Trophoblast cell (in vitro differentiated cells and primary cell): ENCODE results near the gene RBFOX2.

Experiments
- DNase-seq, 2 donors: peaks; one replicate each; pipeline ENCODE4 v3.0.0-alpha.2; 2016
- H2AFZ ChIP-seq: 2 replicates; pipeline ENCODE4 v1.6.1; 2013; ENCODE audit warnings: low read length, moderate library complexity, mild to moderate bottlenecking; ENCODE audit not compliant: insufficient read depth, poor library complexity
- H2AK5ac ChIP-seq: 2 replicates; pipeline ENCODE4 v1.6.1; 2013; ENCODE audit warnings: mild to moderate bottlenecking, low read length
- H2BK120ac ChIP-seq: 2 replicates; pipeline ENCODE4 v1.6.1; 2013; ENCODE audit warnings: low read length, mild to moderate bottlenecking, moderate library complexity; ENCODE audit not compliant: insufficient read depth, poor library complexity
- H2BK12ac ChIP-seq: 2 replicates; pipeline ENCODE4 v1.6.1; 2013; ENCODE audit warnings: mild to moderate bottlenecking, low read length, moderate library complexity
- H2BK5ac ChIP-seq: 2 replicates; pipeline ENCODE4 v1.6.1; 2013; ENCODE audit warnings: low read length, low read depth, moderate library complexity, mild to moderate bottlenecking; ENCODE audit not compliant: poor library complexity
- H3K14ac ChIP-seq: 2 replicates; pipeline ENCODE4 v1.6.1; 2013; ENCODE audit warnings: mild to moderate bottlenecking, low read length
- H3K18ac ChIP-seq: 2 replicates; pipeline ENCODE4 v1.6.1; 2013; ENCODE audit warnings: mild to moderate bottlenecking, low read length
- H3K23ac ChIP-seq: 2 replicates; pipeline ENCODE4 v1.6.1; 2013; ENCODE audit warnings: low read length
- H3K27ac ChIP-seq: 2 replicates; pipeline ENCODE4 v1.5.1; 2013; ENCODE audit warnings: low read depth, mild to moderate bottlenecking, inconsistent platforms, low read length, moderate library complexity
- H3K27me3 ChIP-seq: 2 replicates; pipeline ENCODE4 v1.6.1; 2013; ENCODE audit warnings: inconsistent platforms, mild to moderate bottlenecking, low read length, moderate library complexity; ENCODE audit not compliant: insufficient read depth
- H3K36me3 ChIP-seq, 2 experiments: 1 replicate in 1 of 2; 2 replicates in 1 of 2; pipeline ENCODE4 v1.6.1; 2013; ENCODE audit warnings: low read length in 2 of 2, mild to moderate bottlenecking in 2 of 2, moderate library complexity in 1 of 2; ENCODE audit not compliant: insufficient read depth in 2 of 2, control insufficient read depth in 1 of 2
- H3K4ac ChIP-seq: 2 replicates; pipeline ENCODE4 v1.6.1; 2013; ENCODE audit warnings: low read depth, mild to moderate bottlenecking, low read length, moderate library complexity
- H3K4me1 ChIP-seq, 2 experiments: 1 replicate in 1 of 2; 2 replicates in 1 of 2; pipeline ENCODE4 v1.6.1; 2013; ENCODE audit warnings: low read length in 2 of 2, mild to moderate bottlenecking in 2 of 2, moderate library complexity in 1 of 2; ENCODE audit not compliant: insufficient read depth in 2 of 2, control insufficient read depth in 1 of 2
- H3K4me2 ChIP-seq: 2 replicates; pipeline ENCODE4 v1.6.1; 2013; ENCODE audit warnings: inconsistent platforms, mild to moderate bottlenecking, low read length, moderate library complexity
- H3K4me3 ChIP-seq: 2 replicates; pipeline ENCODE4 v1.5.1; 2013; ENCODE audit warnings: mild to moderate bottlenecking, low read depth, low read length, inconsistent platforms
- H3K79me1 ChIP-seq: one replicate; pipeline ENCODE4 v1.6.1; 2013; ENCODE audit warnings: low read length
- H3K79me2 ChIP-seq: 2 replicates; pipeline ENCODE4 v1.6.1; 2013; ENCODE audit warnings: low read length, mild to moderate bottlenecking; ENCODE audit not compliant: control insufficient read depth, insufficient read depth, poor library complexity
- H3K9ac ChIP-seq: 2 replicates; pipeline ENCODE4 v1.6.1; 2013; ENCODE audit warnings: mild to moderate bottlenecking, low read length
- H3K9me3 ChIP-seq: 2 replicates; pipeline ENCODE4 v1.6.1; 2013; ENCODE audit warnings: low read depth, mild to moderate bottlenecking, control low read depth, inconsistent platforms, low read length; ENCODE audit not compliant: insufficient read depth
- H4K12ac ChIP-seq: 2 replicates; pipeline ENCODE4 v1.6.1; 2013; ENCODE audit warnings: low read depth, mild to moderate bottlenecking, low read length, moderate library complexity
- H4K8ac ChIP-seq: 2 replicates; pipeline ENCODE4 v1.6.1; 2013; ENCODE audit warnings: low read depth, mild to moderate bottlenecking, low read length, moderate library complexity
- H4K91ac ChIP-seq: one replicate; pipeline ENCODE4 v1.6.1; 2013; ENCODE audit warnings: low read depth, mild to moderate bottlenecking, low read length, moderate library complexity
- WGBS: extraction: QIAGEN DNeasy Blood & Tissue Kit; methylation state at CpG from one replicate; pipeline ENCODE4 v1.1.7; 2013; ENCODE audit warnings: missing lambda C conversion rate; ENCODE audit not compliant: insufficient read length, insufficient coverage; ENCODE audit errors: extremely low coverage; 5-methylcytosine and 5-hydroxymethylcytosine counted together

The RBFOX2 gene

DNA sequence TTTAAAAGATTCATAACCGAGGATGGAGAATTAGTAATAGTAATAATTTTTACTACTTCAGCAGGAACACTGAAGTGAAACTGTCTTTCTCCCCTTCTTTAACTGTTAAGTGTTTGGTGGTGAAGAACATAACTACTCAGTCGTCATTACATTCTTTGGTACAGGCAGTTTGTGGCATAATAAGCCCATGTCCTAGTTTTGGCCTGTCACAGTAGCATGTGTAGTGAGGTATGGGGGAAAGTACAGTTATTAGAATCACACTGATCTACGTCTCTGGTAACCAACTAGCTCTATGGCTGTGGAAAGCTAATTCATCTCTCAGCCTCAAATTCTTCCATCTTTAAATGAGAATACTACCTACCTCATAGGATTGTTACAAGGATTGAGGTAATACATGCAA is 71.8 kb downstream of the RBFOX2 start:
- no peak overlapping the region for H2BK12ac ChIP-seq
- H2BK5ac ChIP-seq, result no peak overlapping the region
- H2AK5ac ChIP-seq, result no peak overlapping the region
- H3K23ac ChIP-seq, result no peak overlapping the region
- peaks cover 4 to 6% of the 10 kb centered on the region in 2 experiments for H3K4me1 ChIP-seq
- no peak overlapping the region for H4K8ac ChIP-seq
- H4K91ac ChIP-seq, result no peak overlapping the region
- no peak overlapping the region for H2AFZ ChIP-seq
- H3K9ac ChIP-seq, result no peak overlapping the region
- no peaks in the 10 kb centered on the region for H3K79me1 ChIP-seq
- H3K4me2 ChIP-seq, result no peak overlapping the region
- no peaks in the 10 kb centered on the region for H3K9me3 ChIP-seq
- H3K14ac ChIP-seq, result no peak overlapping the region
- no peak overlapping the region for H3K18ac ChIP-seq
- no peak overlapping the region for H4K12ac ChIP-seq
- H2BK120ac ChIP-seq, result no peak overlapping the region
- no peak overlapping the region for H3K4me3 ChIP-seq
- DNase-seq, result no peak
- no peaks in the 10 kb centered on the region for H3K79me2 ChIP-seq
- no CpG with 5 or more reads among the region's 3 CpGs for WGBS
- H3K4ac ChIP-seq, result no peak overlapping the region
- no peaks in the 10 kb centered on the region for H3K36me3 ChIP-seq
- no peak overlapping the region for H3K27ac ChIP-seq
- H3K27me3 ChIP-seq, result no peaks in the 10 kb centered on the region

DNA sequence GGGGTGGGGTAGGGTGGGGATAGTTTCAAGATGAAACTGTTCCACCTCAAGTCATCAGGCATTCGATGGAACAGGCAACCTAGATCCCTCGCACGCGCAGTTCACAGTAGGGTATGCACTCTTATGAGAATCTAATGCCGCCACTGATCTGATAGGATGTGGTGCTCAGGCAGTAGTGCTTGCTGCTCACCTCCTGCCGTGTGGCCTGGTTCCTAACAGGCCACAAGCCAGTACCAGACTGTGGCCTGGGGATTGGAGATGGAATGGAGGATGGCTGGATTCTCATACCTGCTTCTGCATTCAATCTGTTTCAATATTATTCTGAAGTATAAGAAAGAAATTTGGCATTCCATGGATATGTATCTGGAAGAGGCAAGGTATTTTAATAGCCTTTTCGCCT is 73.1 kb downstream of the RBFOX2 start:
- no peaks in the 10 kb centered on the region for H3K27me3 ChIP-seq
- DNase-seq, result no peak
- no peak overlapping the region for H4K91ac ChIP-seq
- no peak overlapping the region for H3K4me3 ChIP-seq
- no peaks in the 10 kb centered on the region for H3K9me3 ChIP-seq
- H4K8ac ChIP-seq, result no peak overlapping the region
- no peak overlapping the region for H3K27ac ChIP-seq
- no peak overlapping the region for H3K14ac ChIP-seq
- H3K4ac ChIP-seq, result no peak overlapping the region
- H2BK12ac ChIP-seq, result no peak overlapping the region
- H3K4me2 ChIP-seq, result no peak overlapping the region
- H3K79me1 ChIP-seq, result no peaks in the 10 kb centered on the region
- H3K23ac ChIP-seq, result no peak overlapping the region
- no peak overlapping the region for H2AFZ ChIP-seq
- no peak overlapping the region for H2BK120ac ChIP-seq
- H3K36me3 ChIP-seq, result no peaks in the 10 kb centered on the region
- H2BK5ac ChIP-seq, result no peak overlapping the region
- no peaks in the 10 kb centered on the region for H3K4me1 ChIP-seq
- no peak overlapping the region for H4K12ac ChIP-seq
- no peak overlapping the region for H3K18ac ChIP-seq
- H2AK5ac ChIP-seq, result no peak overlapping the region
- WGBS, result no CpG with 5 or more reads among the region's 7 CpGs
- H3K9ac ChIP-seq, result no peak overlapping the region
- no peaks in the 10 kb centered on the region for H3K79me2 ChIP-seq

DNA sequence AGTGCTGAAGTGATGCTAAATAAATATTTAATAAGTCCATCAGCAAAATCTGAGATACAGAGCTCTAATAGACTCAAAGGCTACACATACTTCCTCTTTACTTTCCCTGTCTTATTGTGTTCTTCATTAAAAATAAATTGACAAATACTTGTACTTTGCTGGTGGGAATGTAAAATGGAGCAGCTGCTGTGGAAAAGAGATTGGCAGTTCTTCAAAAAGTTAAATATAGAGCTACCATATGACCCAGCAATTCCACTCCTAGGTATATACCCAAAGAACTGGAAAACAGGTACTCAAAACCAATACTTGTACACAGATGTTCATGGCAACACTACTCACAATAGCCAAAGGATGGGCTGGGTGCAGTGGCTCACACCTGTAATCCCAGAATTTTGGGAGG is 76.0 kb downstream of the RBFOX2 start:
- Histone ChIP-seq H4K91ac (no peak overlapping the region), H3K9me3 (no peaks in the 10 kb centered on the region), H3K9ac (no peak overlapping the region), H2BK12ac (no peak overlapping the region), H3K79me2 (no peaks in the 10 kb centered on the region), H2BK5ac (no peak overlapping the region), H3K79me1 (no peaks in the 10 kb centered on the region), H3K4ac (no peak overlapping the region), H2AFZ (no peak overlapping the region), H4K12ac (no peak overlapping the region), H3K27ac (no peak overlapping the region), H3K23ac (no peak overlapping the region), H2BK120ac (no peak overlapping the region), H4K8ac (no peak overlapping the region), H3K4me3 (no peak overlapping the region), H3K4me1 (no peaks in the 10 kb centered on the region), H2AK5ac (no peak overlapping the region), H3K36me3 (no peaks in the 10 kb centered on the region), H3K14ac (no peak overlapping the region), H3K18ac (no peak overlapping the region), H3K27me3 (no peaks in the 10 kb centered on the region), H3K4me2 (no peak overlapping the region)
- no peak for DNase-seq

- Histone ChIP-seq H2AFZ (no peak overlapping the region), H2BK5ac (no peak overlapping the region), H3K14ac (no peak overlapping the region), H3K4me1 (no peaks in the 10 kb centered on the region), H2BK12ac (no peak overlapping the region), H3K79me2 (no peaks in the 10 kb centered on the region), H3K4me3 (no peak overlapping the region), H3K36me3 (no peaks in the 10 kb centered on the region), H3K9me3 (no peaks in the 10 kb centered on the region), H2AK5ac (no peak overlapping the region), H4K91ac (no peak overlapping the region), H3K23ac (no peak overlapping the region), H2BK120ac (no peak overlapping the region), H3K9ac (no peak overlapping the region), H3K79me1 (no peaks in the 10 kb centered on the region), H3K18ac (no peak overlapping the region), H4K8ac (no peak overlapping the region), H3K27ac (no peak overlapping the region), H3K27me3 (no peaks in the 10 kb centered on the region), H3K4ac (no peak overlapping the region), H3K4me2 (no peak overlapping the region), H4K12ac (no peak overlapping the region)
- peak; percentile 30 to 46 for DNase-seq
- WGBS, result no CpG with 5 or more reads among the region's 2 CpGs
Observed at GRCh38 chr22:35950262-35950661, 78.4 kb downstream of the RBFOX2 start.
